HEK293 (cell line): ENCODE results near the gene THSD4.

Source experiments
- CTCF ChIA-PET: fragments of 350-600 bp; formaldehyde crosslinking; extraction: SDS; loops from one replicate; lab custom pipeline; 2021; ENCODE audit warnings: antibody characterized with exemption; lab: Yijun Ruan, JAX
- POLR2A ChIA-PET: fragments of 300-600 bp; formaldehyde crosslinking; extraction: SDS; loops from one replicate; lab custom pipeline; 2020; ENCODE audit warnings: antibody characterized with exemption, inconsistent platforms; lab: Yijun Ruan, JAX
- H3K27ac ChIP-seq: fragments of 200-500 bp; sonication (Bioruptor generic); 2 replicates; pipeline ENCODE4 v1.5.1; 2014; ENCODE audit warnings: low read depth, low read length, control low read depth, inconsistent platforms; ENCODE audit errors: extremely low read depth
- H3K36me3 ChIP-seq, 2 experiments: fragments of 200-500 bp in 1 of 2; sonication (Bioruptor generic) in 1 of 2; 1 replicate in 1 of 2; 2 replicates in 1 of 2; pipeline ENCODE4 v1.5.1; 2014 to 2017; ENCODE audit warnings: inconsistent platforms in 2 of 2, low read length in 2 of 2; ENCODE audit not compliant: control insufficient read depth in 2 of 2, insufficient read depth in 1 of 2
- H3K4me1 ChIP-seq: fragments of 200-500 bp; sonication (Bioruptor generic); 2 replicates; pipeline ENCODE4 v1.5.1; 2014; ENCODE audit warnings: mild to moderate bottlenecking, low read length, inconsistent platforms; ENCODE audit not compliant: control insufficient read depth, insufficient read depth
- H3K4me3 ChIP-seq: 2 replicates; pipeline ENCODE4 v1.5.1; 2011; ENCODE audit warnings: low read depth, mild to moderate bottlenecking, control low read depth, low read length, moderate library complexity
- H3K9me3 ChIP-seq: fragments of 200-500 bp; sonication (Bioruptor generic); 2 replicates; pipeline ENCODE4 v1.5.1; 2014; ENCODE audit warnings: low read depth, low read length, inconsistent platforms; ENCODE audit not compliant: control insufficient read depth, insufficient read depth
- GFI1B ChIP-seq: fragments of 450-650 bp; formaldehyde crosslinking; IDR thresholded peaks from 2 replicates; pipeline ENCODE4 v1.5.1; 2016; ENCODE audit warnings: missing biosample characterization, missing genetic modification characterization
- ZEB2 ChIP-seq: fragments of 450-650 bp; formaldehyde crosslinking; IDR thresholded peaks from 2 replicates; pipeline ENCODE4 v1.5.1; 2016; ENCODE audit warnings: missing biosample characterization, missing genetic modification characterization
- ZNF140 ChIP-seq: fragments of 450-650 bp; formaldehyde crosslinking; IDR thresholded peaks from 2 replicates; pipeline ENCODE4 v1.5.1; 2016; ENCODE audit warnings: missing biosample characterization, missing genetic modification characterization
- ZNF19 ChIP-seq: fragments of 450-650 bp; formaldehyde crosslinking; IDR thresholded peaks from 2 replicates; pipeline ENCODE4; 2016; ENCODE audit warnings: missing biosample characterization, missing genetic modification characterization, low read depth
- ZNF350 ChIP-seq: fragments of 450-650 bp; formaldehyde crosslinking; IDR thresholded peaks from 2 replicates; pipeline ENCODE4 v1.5.0; 2017; ENCODE audit warnings: missing biosample characterization, mild to moderate bottlenecking, missing genetic modification characterization
- ZNF426 ChIP-seq: fragments of 450-650 bp; formaldehyde crosslinking; IDR thresholded peaks from 2 replicates; pipeline ENCODE4 v1.5.1; 2017; ENCODE audit warnings: missing biosample characterization, missing genetic modification characterization, mild to moderate bottlenecking, inconsistent platforms, moderate library complexity
- ZNF501 ChIP-seq: fragments of 450-650 bp; formaldehyde crosslinking; IDR thresholded peaks from 2 replicates; pipeline ENCODE4 v1.5.1; 2016; ENCODE audit warnings: missing biosample characterization, missing genetic modification characterization
- ZNF521 ChIP-seq: fragments of 450-650 bp; formaldehyde crosslinking; IDR thresholded peaks from 2 replicates; pipeline ENCODE4 v1.5.1; 2017; ENCODE audit warnings: missing biosample characterization, mild to moderate bottlenecking, missing genetic modification characterization
- ZNF530 ChIP-seq: fragments of 450-650 bp; formaldehyde crosslinking; IDR thresholded peaks from 2 replicates; pipeline ENCODE4 v1.5.1; 2016; ENCODE audit warnings: low read depth, missing biosample characterization, missing genetic modification characterization
- ZNF544 ChIP-seq: fragments of 450-650 bp; formaldehyde crosslinking; IDR thresholded peaks from 2 replicates; pipeline ENCODE4 v1.5.0; 2017; ENCODE audit warnings: missing biosample characterization, missing genetic modification characterization
- ZNF560 ChIP-seq: fragments of 450-650 bp; formaldehyde crosslinking; IDR thresholded peaks from 2 replicates; pipeline ENCODE4 v1.5.1; 2017; ENCODE audit warnings: missing biosample characterization, missing genetic modification characterization, borderline replicate concordance
- ZNF626 ChIP-seq: fragments of 450-650 bp; sonication (Bioruptor Pico); formaldehyde crosslinking; IDR thresholded peaks from 2 replicates; pipeline ENCODE4 v1.5.1; 2018; ENCODE audit warnings: missing biosample characterization, missing genetic modification characterization, inconsistent platforms
- ZNF654 ChIP-seq: fragments of 450-650 bp; formaldehyde crosslinking; IDR thresholded peaks from 2 replicates; pipeline ENCODE4 v1.5.1; 2016; ENCODE audit warnings: low read depth, missing biosample characterization, missing genetic modification characterization
- ZNF701 ChIP-seq: fragments of 450-650 bp; formaldehyde crosslinking; IDR thresholded peaks from 2 replicates; pipeline ENCODE4 v1.5.1; 2016; ENCODE audit warnings: missing biosample characterization, missing genetic modification characterization
- ZNF776 ChIP-seq: fragments of 450-650 bp; formaldehyde crosslinking; IDR thresholded peaks from 2 replicates; pipeline ENCODE4 v1.5.0; 2017; ENCODE audit warnings: missing biosample characterization, missing genetic modification characterization, borderline replicate concordance
- ZSCAN16 ChIP-seq: fragments of 450-650 bp; formaldehyde crosslinking; IDR thresholded peaks from 2 replicates; pipeline ENCODE4 v1.5.1; 2016; ENCODE audit warnings: missing biosample characterization, missing genetic modification characterization
- TF ChIP-seq, protein P1 (sequence below): fragments of 450-650 bp; formaldehyde crosslinking; IDR thresholded peaks from 2 replicates; pipeline ENCODE4 v1.5.1; 2016; ENCODE audit warnings: missing biosample characterization, missing genetic modification characterization
- TF ChIP-seq, protein P2 (sequence below): fragments of 450-650 bp; formaldehyde crosslinking; IDR thresholded peaks from 2 replicates; pipeline ENCODE4 v1.5.1; 2017; ENCODE audit warnings: missing biosample characterization, missing genetic modification characterization
- TF ChIP-seq, protein P3 (sequence below): fragments of 450-650 bp; formaldehyde crosslinking; IDR thresholded peaks from 2 replicates; pipeline ENCODE4 v1.5.1; 2016; ENCODE audit warnings: missing biosample characterization, missing genetic modification characterization, low read depth
- TF ChIP-seq, protein P4 (sequence below): fragments of 450-650 bp; formaldehyde crosslinking; IDR thresholded peaks from 2 replicates; pipeline ENCODE4 v1.5.1; 2017; ENCODE audit warnings: missing biosample characterization, mild to moderate bottlenecking, missing genetic modification characterization, moderate library complexity

The THSD4 gene

DNA sequence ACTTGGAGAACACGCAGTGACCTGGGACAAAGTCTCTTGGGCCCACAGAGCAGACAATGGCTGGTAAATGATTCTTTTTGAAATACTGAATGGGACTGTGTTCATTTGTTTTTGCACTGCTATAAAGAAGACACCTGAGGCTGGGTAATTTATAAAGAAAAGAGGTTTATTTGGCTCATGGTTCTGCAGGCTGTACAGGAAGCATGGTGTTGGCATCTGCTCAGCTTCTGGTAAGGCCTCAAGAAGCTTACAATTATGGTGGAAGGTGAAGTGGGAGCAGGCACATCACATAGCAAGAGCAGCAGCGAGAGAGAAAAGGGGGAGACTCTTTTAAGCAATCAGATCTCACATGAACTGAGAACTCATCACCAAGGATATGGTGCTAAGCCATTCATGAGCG lies 321.6 kb downstream of the THSD4 start:
- CTCF ChIA-PET: interaction anchor here (0.6 to 1.2 kb wide), 2 partner anchors 30 to 321 kb away, joined by 3 to 4 read pairs; no protein-coding TSS in a partner anchor
- POLR2A ChIA-PET: no interaction called here
- H3K36me3 ChIP-seq: no peaks in the 10 kb centered on the region

DNA sequence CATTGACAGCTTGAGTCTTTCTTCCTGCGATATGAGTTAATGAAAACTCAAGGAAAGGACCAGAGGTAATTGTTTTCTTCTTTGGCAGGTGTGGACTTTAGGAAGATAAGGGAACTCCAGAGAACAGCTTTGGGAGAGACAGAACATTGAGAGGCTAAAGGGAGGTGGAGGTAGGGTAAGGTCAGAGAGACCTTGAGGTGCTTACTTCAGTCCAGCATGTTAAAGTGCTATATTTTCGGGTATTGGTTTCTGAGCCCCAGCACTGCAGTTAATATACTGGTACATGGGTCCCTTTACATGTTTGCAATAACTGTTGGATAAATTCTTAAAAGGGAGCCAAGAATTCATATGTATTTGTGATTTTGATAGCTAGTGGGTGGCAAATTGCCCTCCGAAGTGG lies 322.1 kb downstream of the THSD4 start:
- POLR2A ChIA-PET: no interaction called here
- H3K27ac ChIP-seq: no peak overlapping the region
- no peak overlapping the region for H3K4me3 ChIP-seq
- no peaks in the 10 kb centered on the region for H3K9me3 ChIP-seq
- no peaks in the 10 kb centered on the region for H3K4me1 ChIP-seq
- TF ChIP-seq ZNF426 (tag by site-specific recombination): no peak
- TF ChIP-seq ZNF530 (tag by site-specific recombination): no peak
- no peak for TF ChIP-seq GFI1B (tag by site-specific recombination)
- no peak for TF ChIP-seq ZNF626 (tag by site-specific recombination)
- no peak for TF ChIP-seq ZNF140
- TF ChIP-seq, protein P1, sequence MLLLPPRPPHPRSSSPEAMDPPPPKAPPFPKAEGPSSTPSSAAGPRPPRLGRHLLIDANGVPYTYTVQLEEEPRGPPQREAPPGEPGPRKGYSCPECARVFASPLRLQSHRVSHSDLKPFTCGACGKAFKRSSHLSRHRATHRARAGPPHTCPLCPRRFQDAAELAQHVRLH (tag by site-specific recombination): no peak
- no peak for TF ChIP-seq ZSCAN16
- TF ChIP-seq ZNF560: no peak
- no peak for TF ChIP-seq ZNF19 (tag by site-specific recombination)
- TF ChIP-seq, protein P2, sequence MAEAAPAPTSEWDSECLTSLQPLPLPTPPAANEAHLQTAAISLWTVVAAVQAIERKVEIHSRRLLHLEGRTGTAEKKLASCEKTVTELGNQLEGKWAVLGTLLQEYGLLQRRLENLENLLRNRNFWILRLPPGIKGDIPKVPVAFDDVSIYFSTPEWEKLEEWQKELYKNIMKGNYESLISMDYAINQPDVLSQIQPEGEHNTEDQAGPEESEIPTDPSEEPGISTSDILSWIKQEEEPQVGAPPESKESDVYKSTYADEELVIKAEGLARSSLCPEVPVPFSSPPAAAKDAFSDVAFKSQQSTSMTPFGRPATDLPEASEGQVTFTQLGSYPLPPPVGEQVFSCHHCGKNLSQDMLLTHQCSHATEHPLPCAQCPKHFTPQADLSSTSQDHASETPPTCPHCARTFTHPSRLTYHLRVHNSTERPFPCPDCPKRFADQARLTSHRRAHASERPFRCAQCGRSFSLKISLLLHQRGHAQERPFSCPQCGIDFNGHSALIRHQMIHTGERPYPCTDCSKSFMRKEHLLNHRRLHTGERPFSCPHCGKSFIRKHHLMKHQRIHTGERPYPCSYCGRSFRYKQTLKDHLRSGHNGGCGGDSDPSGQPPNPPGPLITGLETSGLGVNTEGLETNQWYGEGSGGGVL: no peak
- TF ChIP-seq ZNF501 (tag by site-specific recombination): no peak
- TF ChIP-seq ZNF521 (tag by site-specific recombination): no peak
- no peak for TF ChIP-seq ZNF654
- TF ChIP-seq, protein P3, sequence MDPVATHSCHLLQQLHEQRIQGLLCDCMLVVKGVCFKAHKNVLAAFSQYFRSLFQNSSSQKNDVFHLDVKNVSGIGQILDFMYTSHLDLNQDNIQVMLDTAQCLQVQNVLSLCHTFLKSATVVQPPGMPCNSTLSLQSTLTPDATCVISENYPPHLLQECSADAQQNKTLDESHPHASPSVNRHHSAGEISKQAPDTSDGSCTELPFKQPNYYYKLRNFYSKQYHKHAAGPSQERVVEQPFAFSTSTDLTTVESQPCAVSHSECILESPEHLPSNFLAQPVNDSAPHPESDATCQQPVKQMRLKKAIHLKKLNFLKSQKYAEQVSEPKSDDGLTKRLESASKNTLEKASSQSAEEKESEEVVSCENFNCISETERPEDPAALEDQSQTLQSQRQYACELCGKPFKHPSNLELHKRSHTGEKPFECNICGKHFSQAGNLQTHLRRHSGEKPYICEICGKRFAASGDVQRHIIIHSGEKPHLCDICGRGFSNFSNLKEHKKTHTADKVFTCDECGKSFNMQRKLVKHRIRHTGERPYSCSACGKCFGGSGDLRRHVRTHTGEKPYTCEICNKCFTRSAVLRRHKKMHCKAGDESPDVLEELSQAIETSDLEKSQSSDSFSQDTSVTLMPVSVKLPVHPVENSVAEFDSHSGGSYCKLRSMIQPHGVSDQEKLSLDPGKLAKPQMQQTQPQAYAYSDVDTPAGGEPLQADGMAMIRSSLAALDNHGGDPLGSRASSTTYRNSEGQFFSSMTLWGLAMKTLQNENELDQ (tag by site-specific recombination): no peak
- TF ChIP-seq ZNF544 (tag by site-specific recombination): no peak
- TF ChIP-seq, protein P4, sequence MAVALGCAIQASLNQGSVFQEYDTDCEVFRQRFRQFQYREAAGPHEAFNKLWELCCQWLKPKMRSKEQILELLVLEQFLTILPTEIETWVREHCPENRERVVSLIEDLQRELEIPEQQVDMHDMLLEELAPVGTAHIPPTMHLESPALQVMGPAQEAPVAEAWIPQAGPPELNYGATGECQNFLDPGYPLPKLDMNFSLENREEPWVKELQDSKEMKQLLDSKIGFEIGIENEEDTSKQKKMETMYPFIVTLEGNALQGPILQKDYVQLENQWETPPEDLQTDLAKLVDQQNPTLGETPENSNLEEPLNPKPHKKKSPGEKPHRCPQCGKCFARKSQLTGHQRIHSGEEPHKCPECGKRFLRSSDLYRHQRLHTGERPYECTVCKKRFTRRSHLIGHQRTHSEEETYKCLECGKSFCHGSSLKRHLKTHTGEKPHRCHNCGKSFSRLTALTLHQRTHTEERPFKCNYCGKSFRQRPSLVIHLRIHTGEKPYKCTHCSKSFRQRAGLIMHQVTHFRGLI (tag by site-specific recombination): no peak
- no peak for TF ChIP-seq ZNF701 (tag by site-specific recombination)
- no peak for TF ChIP-seq ZNF350 (tag by site-specific recombination)
- TF ChIP-seq, all 188 proteins: peak for 0
- no peaks in the 10 kb centered on the region for H3K36me3 ChIP-seq
- CTCF ChIA-PET: interaction anchor here (0.6 to 1.2 kb wide), 3 partner anchors 29 to 427 kb away, joined by 3 to 4 read pairs (median 3); no protein-coding TSS in a partner anchor

More for the DNA sequence above, 321.6 kb downstream of the THSD4 start:
- Histone ChIP-seq H3K9me3 (no peaks in the 10 kb centered on the region), H3K27ac (no peak overlapping the region), H3K4me3 (no peak overlapping the region), H3K4me1 (peaks cover 3% of the 10 kb centered on the region; the same call in 1 of the 2 replicates)
- TF ChIP-seq ZNF776 (tag by site-specific recombination) (peak; percentile 60; the same call in 1 of the 2 replicates), ZEB2 (tag by site-specific recombination) (no peak)
